MCF 10A (cell line): ENCODE data around the gene SMIM3. TPM values are rescaled to one million over a fixed set of nuclear protein-coding genes. Genes with fewer than 3 reads are reported as not detected.

Source experiments
- Bru-seq: library from RNA; stranded (reverse); fragments of 400-500 nt; gene quantifications from one replicate; lab custom pipeline; 2021; lab: Mats Ljungman, UMichigan
- BruChase-seq, 2 experiments: library from RNA; stranded (reverse); fragments of 400-500 nt; gene quantifications; one replicate each; lab custom pipeline; 2021; lab: Mats Ljungman, UMichigan
- BruUV-seq: library from RNA; stranded (reverse); fragments of 400-500 nt; replicated peaks from 2 replicates; lab custom pipeline; 2021; lab: Mats Ljungman, UMichigan
- CTCF ChIA-PET: fragments of 300-600 bp; sonication (Branson Sonifier 250); formaldehyde crosslinking; extraction: SDS; loops from one replicate; lab custom pipeline; 2021; ENCODE audit warnings: antibody characterized with exemption, inconsistent platforms; lab: Yijun Ruan, JAX
- POLR2A ChIA-PET: fragments of 300-600, 350-650 bp; sonication (Branson Sonifier 250); formaldehyde crosslinking; extraction: SDS; loops from one replicate; lab custom pipeline; 2020; ENCODE audit warnings: antibody characterized with exemption, inconsistent platforms; lab: Yijun Ruan, JAX
- DNase-seq: peaks from one replicate; pipeline ENCODE4 v3.0.0-alpha.2; 2018; ENCODE audit not compliant: unreplicated experiment
- H3K27ac Mint-ChIP-seq: one replicate; pipeline ENCODE4 v1.8.0; 2022; ENCODE audit warnings: mild to moderate bottlenecking, low read depth, mixed read lengths; ENCODE audit not compliant: unreplicated experiment
- H3K27me3 Mint-ChIP-seq: one replicate; pipeline ENCODE4 v1.8.0; 2022; ENCODE audit warnings: mixed read lengths; ENCODE audit not compliant: insufficient read depth, unreplicated experiment
- H3K36me3 Mint-ChIP-seq: one replicate; pipeline ENCODE4 v1.8.0; 2022; ENCODE audit warnings: mild to moderate bottlenecking, moderate library complexity, mixed read lengths; ENCODE audit not compliant: insufficient read depth, unreplicated experiment
- H3K4me1 Mint-ChIP-seq: one replicate; pipeline ENCODE4 v1.8.0; 2022; ENCODE audit warnings: mixed read lengths; ENCODE audit not compliant: insufficient read depth, unreplicated experiment
- H3K4me3 Mint-ChIP-seq: one replicate; pipeline ENCODE4 v1.8.0; 2022; ENCODE audit warnings: mild to moderate bottlenecking, moderate library complexity, mixed read lengths; ENCODE audit not compliant: unreplicated experiment
- H3K9me3 Mint-ChIP-seq: one replicate; pipeline ENCODE4 v1.8.0; 2022; ENCODE audit warnings: mixed read lengths; ENCODE audit not compliant: unreplicated experiment
- CTCF ChIP-seq: fragments of 200-600 bp; IDR thresholded peaks from one replicate; pipeline ENCODE4 v1.8.0; 2022; ENCODE audit warnings: antibody characterized with exemption, mild to moderate bottlenecking; ENCODE audit not compliant: unreplicated experiment
- intact Hi-C: fragments of 100-400 bp; cut with micrococcal nuclease; formaldehyde crosslinking; loops from 2 replicates; pipeline ENCODE4 v1.14.1; 2022
- long read RNA-seq: library from polyadenylated mRNA; stranded (forward); transcript quantifications from one replicate; pipeline ENCODE4 v2.0.0, GENCODE V29; 2022
- total RNA-seq: library from RNA; stranded (reverse); gene quantifications from 2 replicates; pipeline ENCODE4 v1.2.3, GENCODE V29; 2022

The SMIM3 gene, protein sequence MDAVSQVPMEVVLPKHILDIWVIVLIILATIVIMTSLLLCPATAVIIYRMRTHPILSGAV
- total RNA-seq = 21.7 and 26.1 TPM in 2 replicates
- percentile 75 among the genes with signal in this experiment for Bru-seq, nascent RNA
- BruChase-seq, experiment 1, labeled RNA remaining after a 6-hour chase = percentile 64 among the genes with signal in this experiment
- percentile 76 among the genes with signal in this experiment for BruChase-seq, experiment 2, labeled RNA remaining after a 2-hour chase
- long read RNA-seq, transcript SMIM3-201 (2 exons, 2,332 nt) = major isoform, 48 of 49 reads
- long read RNA-seq, partial matches to known transcripts = 0 of 49 reads
- long read RNA-seq, other reads (novel, unspliced or antisense) = 1 of 49 reads

DNA sequence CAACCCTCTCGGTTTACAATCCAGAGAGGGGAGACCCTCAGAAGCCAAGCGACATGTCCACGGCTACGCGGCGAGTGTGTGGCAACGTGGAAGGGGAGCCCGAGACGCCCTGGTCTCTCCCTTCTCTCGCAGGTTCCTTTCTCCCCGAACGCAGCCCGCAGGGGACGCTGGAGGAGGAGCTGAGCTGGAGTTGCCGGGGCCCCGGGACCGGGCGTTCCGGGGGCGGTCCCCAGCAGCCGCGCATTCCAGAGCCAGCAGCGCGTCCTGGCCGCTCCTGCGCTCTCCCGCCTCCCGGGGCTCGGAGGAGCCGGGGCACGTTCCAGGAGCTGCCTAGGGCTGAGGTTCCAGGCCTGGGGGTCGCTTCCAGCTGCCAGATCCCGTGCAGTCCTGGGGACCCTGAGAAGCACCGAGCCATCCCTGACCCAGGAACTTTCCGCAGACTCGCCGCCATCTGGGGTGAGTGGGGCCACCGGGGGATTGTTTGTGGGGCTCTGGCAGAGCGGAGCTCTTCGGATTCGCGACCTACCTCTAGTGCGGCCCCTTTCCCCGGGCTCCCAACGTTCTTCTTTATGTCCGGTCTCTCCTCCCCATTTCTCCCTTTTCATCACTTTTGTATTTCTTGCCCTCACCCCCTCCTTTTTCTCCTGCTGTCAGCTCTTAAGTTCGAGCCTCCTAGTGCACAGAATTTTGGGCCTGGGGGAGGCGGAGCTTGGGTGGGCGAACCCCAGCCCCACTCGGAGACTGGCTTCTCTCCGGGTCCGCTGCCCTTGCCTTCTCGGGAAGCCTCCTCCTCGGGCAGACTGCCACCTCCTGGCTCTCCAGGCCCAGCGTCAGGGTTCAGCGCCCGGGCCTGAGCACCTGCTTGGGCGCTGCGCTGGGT lies at the start of gene SMIM3:
SMIM3 (plus strand) TSS at position 241 of the 880 bp plus-strand sequence. CDS start 16,684 bp downstream, outside the sequence.
- intact Hi-C loops = loop anchor here (1.0 to 10.0 kb wide), 4 partner anchors 15 to 324 kb away; no protein-coding TSS in a partner anchor
- no TSS peak for BruUV-seq
- Mint-ChIP-seq H3K4me1 (peaks cover 47% of the 10 kb centered on the region), H3K27ac (peak within 1 kb of the TSS; percentile 91), H3K9me3 (no peaks in the 10 kb centered on the region), H3K4me3 (peak within 1 kb of the TSS; percentile 99), H3K36me3 (no peaks in the 10 kb centered on the region), H3K27me3 (no peaks in the 10 kb centered on the region)
- POLR2A ChIA-PET = interaction anchor here (0.5 to 18.5 kb wide), 29 partner anchors 8 to 474 kb away, joined by 3 to 541 read pairs (median 4); partner anchors contain the start of genes DCTN4, GM2A, RBM22 and RPS14
- peak; percentile 54 for TF ChIP-seq CTCF
- CTCF ChIA-PET = interaction anchor here (0.5 to 14.2 kb wide), 44 partner anchors 10 to 340 kb away, joined by 3 to 348 read pairs (median 5); partner anchors contain the start of genes DCTN4, IRGM and RBM22
- DNase-seq = peak; percentile 84

DNA sequence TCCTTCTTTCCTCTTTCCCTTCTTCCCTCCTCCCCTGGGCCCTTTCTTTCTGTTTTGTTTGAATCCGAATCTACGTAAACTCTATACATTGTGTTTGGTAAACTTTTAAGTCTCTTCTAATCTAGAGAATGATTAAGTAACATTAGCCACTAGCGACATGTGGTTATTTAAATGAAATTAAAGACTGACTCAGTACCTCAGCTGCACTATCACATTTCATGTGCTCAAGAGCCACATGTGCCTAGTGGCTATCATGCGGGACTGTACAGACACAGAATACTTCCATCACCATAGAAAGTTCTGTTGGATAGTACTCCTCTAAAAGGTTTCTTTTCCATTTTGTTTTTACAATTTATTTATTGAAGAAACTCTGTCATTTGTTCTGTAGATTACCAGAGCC lies 48.7 kb upstream of the SMIM3 start:
- POLR2A ChIA-PET = interaction anchor here (1.6 kb wide), 1 partner anchor 29 kb away, joined by 5 read pairs; the partner anchor contains the start of gene RBM22
- DNase-seq = no peak
- Mint-ChIP-seq H3K27ac (no peak overlapping the region), H3K4me1 (no peaks in the 10 kb centered on the region), H3K4me3 (no peak overlapping the region), H3K27me3 (no peaks in the 10 kb centered on the region), H3K9me3 (no peaks in the 10 kb centered on the region), H3K36me3 (peaks cover 95% of the 10 kb centered on the region)
- intact Hi-C loops = no loop called here
- CTCF ChIA-PET = interaction anchor here (0.7 to 1.2 kb wide), 3 partner anchors 10 to 72 kb away, joined by 3 to 5 read pairs (median 3); partner anchors contain the start of gene SMIM3
- TSS peak; percentile 8 for BruUV-seq
- TF ChIP-seq CTCF = no peak

DNA sequence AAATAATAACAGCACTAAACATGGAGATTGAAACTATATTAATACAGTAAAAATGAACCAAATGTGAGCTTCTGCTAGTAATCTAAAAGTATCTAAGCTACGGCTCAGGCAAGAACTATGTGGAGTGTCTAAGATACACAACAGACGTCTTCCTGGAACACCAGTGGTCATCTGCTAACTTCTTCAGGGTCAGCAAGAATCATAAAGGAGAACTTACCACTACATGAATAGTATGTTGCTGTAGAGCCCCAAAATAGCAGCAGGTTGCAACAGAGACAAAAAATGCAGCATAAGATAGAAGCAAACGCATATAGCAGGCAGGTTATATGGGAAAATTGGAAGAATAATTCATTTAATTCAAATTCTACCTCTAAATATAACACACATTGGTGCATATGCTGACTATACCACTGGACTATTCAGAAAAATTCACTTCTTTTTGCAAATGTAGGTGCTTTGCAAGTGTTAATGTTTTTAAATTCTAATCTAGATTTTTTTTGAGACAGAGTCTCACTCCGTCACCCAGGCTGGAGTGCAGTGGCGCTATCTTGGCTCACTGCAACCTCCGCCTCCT lies 46.8 kb upstream of the SMIM3 start:
- BruUV-seq = no TSS peak
- CTCF ChIA-PET = interaction anchor here (0.5 to 1.7 kb wide), 8 partner anchors 23 to 1416 kb away, joined by 3 to 7 read pairs (median 4); partner anchors contain the start of genes IRGM, RBM22 and SMIM3
- TF ChIP-seq CTCF = no peak
- no peak overlapping the region for H3K27ac Mint-ChIP-seq
- POLR2A ChIA-PET = interaction anchor here (0.7 to 2.2 kb wide), 4 partner anchors 9 to 282 kb away, joined by 3 to 5 read pairs (median 4); partner anchors contain the start of genes RBM22 and RPS14
- DNase-seq = no peak
- peaks cover 5% of the 10 kb centered on the region for H3K4me1 Mint-ChIP-seq
- intact Hi-C loops = no loop called here
- peaks cover 92% of the 10 kb centered on the region for H3K36me3 Mint-ChIP-seq
- H3K4me3 Mint-ChIP-seq = no peak overlapping the region
- H3K9me3 Mint-ChIP-seq = no peaks in the 10 kb centered on the region
- H3K27me3 Mint-ChIP-seq = no peaks in the 10 kb centered on the region
